ENCODE results near the gene SRC.

DNA sequence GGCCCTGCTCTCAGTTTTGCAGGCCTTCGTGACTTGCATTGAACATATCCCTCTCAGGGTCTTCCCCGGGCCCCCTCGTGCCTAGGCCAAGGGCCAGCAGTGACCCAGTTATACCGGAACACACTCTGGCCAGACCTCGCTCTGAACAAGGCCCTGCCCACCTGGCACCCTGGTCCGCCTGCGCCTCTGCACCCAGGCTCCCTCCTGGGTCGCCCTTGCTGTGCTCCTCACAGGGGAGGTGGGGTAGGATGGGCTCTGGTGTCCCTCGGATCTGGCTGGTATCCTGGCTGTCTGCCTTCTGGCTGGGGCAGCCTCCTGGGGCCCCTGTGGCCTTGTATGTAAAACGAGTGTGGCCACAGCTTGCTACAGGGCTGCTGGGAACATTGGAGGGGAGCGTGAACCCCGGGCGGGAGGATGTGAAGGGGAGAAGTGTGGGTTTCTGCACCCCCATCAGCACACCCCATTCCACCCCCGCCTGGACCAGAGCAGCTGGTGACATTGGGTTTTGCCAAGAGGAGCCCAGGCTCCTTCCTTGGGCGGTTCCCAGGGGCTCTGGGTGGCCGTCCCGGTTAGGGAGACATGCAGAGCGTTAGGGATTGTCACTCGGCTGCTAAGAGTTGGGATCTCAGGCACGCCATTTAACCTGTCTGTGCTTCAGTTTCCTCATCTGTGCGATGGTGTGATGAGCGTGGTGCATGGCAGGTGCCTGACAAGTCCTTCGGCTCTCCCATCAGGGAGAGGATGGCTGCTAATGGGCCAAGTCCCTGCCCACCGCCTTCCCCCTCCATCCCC lies 17.5 kb downstream of the SRC start:
- TF ChIP-seq CTCF (conservative IDR thresholded peaks at IDR 0.05; ENCODE audit: low read depth, low read length) (no peak), EZH2 (IDR thresholded peaks at IDR 0.05; ENCODE audit: borderline replicate concordance, low read depth, low read length, poor library complexity, severe bottlenecking) (no peak)

Measured in A673 (cell line).